GM18511 (cell line): Measurements from ENCODE around the gene AKAP8L.

Source experiments
- ATAC-seq: cut with Tn5 transposase; IDR thresholded peaks from one replicate; pipeline ENCODE4 v1.9.1; 2021; ENCODE audit warnings: mild to moderate bottlenecking, moderate library complexity; ENCODE audit not compliant: unreplicated experiment

Gene AKAP8L

GRCh38 chr19:15448778-15449619 is 30.2 kb upstream of the AKAP8L start:
- no peak for ATAC-seq

GRCh38 chr19:15448044-15448777 is 29.4 kb upstream of the AKAP8L start:
- no peak for ATAC-seq

DNA sequence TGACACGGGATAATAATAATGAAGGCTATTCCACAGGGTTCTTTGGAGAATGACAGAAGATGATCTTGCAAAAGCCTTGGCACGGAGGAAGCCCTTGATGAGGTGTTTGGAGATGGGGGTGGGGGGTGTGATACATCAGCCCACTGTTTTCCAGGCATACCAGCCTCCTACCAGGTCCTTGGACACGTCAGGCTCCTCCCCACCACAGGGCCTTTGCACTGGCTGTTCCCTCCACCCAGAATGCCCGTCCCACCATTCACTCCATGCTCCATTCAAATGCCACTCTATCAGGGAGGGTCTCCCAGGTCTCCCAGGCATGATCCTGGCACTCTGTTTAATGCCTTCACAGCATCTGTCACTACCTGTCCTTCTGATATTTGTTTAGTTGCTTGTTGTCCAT is 28.3 kb upstream of the AKAP8L start:
- ATAC-seq: no peak

GRCh38 chr19:15445807-15446376 is 27.1 kb upstream of the AKAP8L start:
- ATAC-seq: no peak

- no peak for ATAC-seq
These were observed 26.4 kb upstream of the AKAP8L start for GRCh38 chr19:15445227-15445605.

DNA sequence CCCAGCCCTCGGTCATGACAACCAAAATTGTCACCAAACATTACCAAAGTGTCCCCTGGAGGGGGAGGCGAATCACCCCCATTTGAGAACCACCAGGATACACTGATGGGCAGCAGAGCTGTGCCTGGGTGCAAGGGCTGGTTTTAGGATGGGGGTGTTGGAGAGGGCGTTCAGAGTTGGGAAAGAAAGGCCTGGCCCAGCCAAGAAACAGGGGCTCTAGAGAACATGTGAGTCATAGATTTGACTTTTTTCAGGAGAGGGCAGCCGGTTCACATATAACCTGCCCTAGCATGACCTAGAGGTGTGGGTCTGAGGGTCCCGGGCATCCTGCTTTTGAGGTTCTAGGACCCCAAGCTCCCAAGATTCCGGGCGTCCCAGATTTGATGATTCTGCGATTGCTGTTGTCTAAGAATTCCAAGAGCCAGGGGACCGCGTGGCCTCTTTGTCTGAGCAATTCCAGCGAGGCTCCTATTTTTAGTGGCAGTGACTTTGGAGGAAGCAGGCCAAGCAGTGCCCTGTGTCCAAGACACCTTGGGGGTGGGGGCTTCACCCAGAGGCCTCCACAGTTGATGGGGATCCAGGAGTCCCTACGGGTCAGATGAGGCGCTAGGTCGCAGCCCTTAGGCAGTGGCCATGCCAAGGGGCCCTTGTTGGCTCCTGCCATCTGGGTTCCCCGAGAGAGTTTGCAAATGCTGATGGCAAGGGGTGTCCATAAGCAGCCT is 25.9 kb upstream of the AKAP8L start:
- ATAC-seq: no peak

- no peak for ATAC-seq
These were observed 25.1 kb upstream of the AKAP8L start for GRCh38 chr19:15443838-15444237.

GRCh38 chr19:15443325-15443724 is 24.5 kb upstream of the AKAP8L start:
- ATAC-seq: no peak

DNA sequence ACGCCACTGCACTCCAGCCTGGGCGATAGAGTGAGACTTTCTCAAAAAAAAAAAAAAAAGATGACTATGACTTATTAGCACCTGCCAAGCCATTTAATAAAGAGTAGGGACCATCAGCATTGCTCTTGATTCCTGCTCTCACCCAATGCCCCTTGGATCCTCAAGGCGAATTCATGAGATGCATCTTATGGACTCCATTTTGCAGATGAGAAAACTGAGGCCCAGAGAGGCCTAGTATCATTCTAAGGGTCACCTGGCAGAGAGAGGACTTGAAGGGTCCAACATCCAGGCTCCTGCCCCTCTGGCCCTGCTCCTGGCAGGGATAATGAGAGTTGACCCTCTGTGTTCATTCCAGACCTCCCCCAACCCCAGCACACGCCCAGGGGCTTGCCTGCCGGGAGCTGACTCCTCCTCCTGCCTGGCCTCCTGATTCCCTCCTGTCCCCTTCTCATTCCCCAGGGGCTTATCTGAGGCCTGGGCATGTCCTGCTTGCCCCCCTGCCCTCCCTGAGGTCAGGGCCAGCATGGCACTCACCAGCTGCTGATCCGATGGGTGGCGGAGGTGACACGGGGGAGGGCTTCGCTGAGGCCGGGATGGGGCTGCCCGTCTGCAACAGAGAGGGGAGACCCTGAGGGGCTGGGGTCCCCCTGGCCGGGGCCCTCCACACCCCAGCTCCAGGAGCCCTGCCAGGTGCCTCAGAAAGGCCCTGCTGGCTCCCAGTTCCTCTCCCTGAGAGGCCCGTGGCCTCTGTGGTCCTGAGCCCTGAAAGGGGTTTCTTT is 23.5 kb upstream of the AKAP8L start:
- ATAC-seq: no peak

DNA sequence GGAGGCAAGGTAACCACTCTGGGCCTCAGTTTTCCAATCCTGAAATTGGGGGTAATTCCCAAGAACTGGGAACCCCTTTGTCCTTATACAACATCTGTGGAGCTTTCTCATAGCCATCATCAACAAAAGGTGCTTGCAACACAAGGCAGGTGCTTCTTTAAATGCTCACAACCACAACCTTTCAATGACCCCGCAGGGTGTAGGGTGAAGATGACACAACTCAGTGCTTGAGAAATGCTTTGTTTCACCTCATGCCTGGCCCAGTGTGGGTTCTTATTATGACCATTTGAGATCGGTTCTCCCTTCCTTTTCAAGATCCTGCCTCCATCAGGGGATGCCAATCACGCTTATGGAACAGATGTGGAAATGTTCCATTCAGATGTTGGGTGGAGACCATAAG is 22.5 kb upstream of the AKAP8L start:
- no peak for ATAC-seq

- no peak for ATAC-seq
These were observed 21.2 kb upstream of the AKAP8L start for GRCh38 chr19:15439821-15440641.

DNA sequence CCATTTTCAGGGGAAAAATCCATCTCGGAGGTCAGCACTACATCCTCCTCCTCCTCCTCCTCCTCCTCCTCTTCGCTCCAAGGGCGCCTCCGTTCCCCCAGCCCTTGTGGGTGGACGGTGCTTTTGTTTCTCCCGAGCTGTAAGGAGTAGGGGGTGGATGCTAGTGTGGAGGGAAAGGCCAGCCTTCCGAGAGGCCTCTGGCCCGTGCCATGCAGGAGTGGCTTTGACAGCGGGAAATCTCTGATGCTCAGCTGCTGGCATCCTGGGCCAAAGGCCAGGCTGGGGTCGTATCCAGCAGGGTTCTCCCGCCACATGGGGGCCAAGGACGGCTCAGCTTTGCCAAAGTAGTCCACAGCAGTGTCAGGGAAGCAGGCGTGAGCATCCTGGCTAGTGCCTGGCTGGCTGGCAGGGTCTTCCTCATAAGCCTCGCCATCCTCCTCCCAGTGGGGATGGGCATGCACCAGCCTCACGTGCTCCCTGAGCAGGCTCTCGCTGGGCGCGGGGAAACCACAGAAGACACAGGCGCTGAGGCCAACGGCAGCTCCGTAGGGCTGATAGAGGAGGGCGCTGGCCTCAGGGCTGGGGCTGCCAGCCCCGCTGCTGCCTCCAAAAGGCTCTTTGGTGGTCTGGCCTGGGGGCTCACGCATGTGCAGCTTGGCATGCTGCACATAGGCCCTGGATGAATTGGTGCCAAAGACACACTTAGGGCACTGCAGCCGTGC is 20.5 kb upstream of the AKAP8L start:
- no peak for ATAC-seq

DNA sequence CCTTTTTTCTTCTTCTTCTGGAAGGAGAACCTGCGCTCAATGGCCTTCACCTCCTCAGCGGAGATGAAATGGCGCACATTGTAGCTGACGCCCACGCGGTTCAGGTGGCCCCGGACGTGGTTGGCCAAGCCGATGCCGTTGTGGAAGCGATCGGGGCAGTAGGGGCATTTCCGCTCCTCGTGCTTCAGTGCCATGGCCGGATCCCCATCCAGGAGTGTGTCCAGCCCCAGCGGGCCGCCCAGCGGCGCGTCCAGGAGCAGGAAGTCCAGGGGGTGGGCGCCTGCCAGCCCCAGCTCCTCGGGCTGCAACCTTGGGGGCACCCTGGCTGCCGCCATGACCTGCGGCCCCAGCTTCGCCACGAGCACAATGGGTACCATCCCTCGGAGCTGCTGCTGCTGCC is 19.8 kb upstream of the AKAP8L start:
- ATAC-seq: no peak

GRCh38 chr19:15438124-15438496 is 19.3 kb upstream of the AKAP8L start:
- ATAC-seq: no peak

DNA sequence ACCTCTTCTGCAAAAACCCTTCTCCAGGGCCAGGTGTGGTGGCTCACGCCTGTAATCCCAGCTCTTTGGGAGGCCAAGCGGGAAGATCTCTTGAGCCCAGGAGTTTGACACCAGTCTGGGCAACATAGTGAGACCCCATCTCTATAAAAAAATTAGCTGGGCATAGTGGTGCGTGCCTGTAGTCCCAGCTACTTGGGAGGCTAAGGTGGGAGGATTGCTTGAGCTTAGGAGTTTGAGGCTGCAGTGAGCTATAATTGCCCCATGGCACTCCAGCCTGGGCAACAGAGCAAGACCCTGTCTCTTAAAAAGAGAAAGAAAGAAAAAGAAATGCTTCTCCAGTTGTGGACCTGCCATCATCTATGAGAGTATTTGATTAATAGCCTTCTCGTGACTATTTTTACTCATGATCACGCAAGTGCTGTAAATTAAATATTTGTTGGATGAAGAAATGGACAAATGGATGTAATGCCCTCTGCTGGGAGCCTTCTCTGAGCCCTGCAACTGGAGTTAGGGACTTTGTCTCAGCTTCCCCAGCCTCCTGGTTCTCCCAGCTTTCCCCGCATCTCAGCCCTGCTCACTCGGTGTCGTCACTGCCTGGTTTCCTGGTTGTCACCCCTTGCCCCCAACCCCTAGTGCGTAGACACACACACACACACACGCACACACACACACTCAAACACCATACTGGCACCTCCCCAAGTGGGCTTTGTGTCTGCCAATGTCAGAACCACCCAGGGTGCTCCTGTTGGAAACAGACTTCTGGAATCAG is 18.8 kb upstream of the AKAP8L start:
- ATAC-seq: no peak

DNA sequence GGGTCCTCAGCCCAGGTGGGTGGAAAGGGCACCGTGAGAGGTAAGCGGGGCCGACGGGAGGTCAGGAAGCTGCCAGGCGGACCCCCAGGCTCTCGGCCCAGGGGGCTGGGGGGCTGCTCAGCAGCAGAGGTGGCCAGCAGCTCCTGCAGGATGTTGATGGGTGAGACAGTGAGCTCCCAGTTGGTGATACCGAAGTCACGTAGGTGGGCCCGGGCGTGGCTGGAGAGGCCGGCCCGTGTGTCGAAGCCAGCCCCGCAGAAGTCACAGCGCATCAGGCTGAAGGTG is 18.0 kb upstream of the AKAP8L start:
- ATAC-seq: no peak

DNA sequence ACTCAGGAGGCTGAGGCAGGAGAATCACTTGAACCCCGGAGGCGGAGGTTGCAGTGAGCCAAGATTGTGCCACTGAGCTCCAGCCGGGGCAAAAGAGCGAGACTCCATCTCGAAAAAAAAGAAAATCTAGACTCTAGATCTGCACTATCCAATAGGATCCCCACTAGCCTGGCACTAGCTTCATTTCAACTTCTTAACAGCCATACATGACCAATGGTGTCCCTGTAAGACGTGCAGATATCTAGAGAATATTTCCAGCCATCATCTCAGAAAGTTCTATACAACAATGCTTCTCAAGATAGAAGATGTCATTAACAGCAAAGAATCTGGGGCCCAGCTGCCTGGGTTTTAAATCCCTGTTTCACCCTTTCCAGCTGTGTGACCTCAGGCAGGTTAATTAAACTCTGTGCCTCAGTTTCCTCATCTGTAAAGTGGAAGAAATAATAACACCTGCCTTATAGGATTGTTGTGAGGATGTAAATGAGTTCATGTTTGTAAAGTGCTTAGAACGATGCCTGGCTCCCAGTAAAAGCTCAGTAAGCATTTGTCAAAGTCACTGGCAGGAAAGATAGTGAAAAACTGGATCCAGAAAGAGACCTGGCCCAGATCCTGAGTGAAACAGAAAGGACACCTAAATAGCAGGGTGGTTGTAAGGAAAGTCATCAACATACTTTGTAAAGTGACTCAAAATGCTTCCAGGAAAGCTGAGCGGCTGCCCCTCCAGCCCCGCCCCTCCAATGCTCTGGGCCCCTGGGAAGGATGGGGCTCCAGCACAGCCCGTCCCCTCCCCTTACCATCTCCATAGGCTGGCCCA is 17.4 kb upstream of the AKAP8L start:
- ATAC-seq: no peak
